ENCODE results near the gene TMEM178A.
"Not testable (repeated sequence)": the region's sequence is repeated elsewhere in the genome, so short reads cannot be mapped to it uniquely, and the experiment has no call there.

Gene TMEM178A

GRCh38 chr2:39708003-39708402 lies 42.3 kb downstream of the TMEM178A start:
- in situ Hi-C loops (cut with HindIII; ENCODE audit: low sequenced_read_pairs): no loop called here

- in situ Hi-C loops (cut with HindIII; ENCODE audit: low sequenced_read_pairs): no loop called here
These were observed 45.1 kb downstream of the TMEM178A start for GRCh38 chr2:39710807-39711206.

- in situ Hi-C loops (cut with HindIII; ENCODE audit: low sequenced_read_pairs): no loop called here
These were observed 47.2 kb downstream of the TMEM178A start for GRCh38 chr2:39712953-39713352.

- in situ Hi-C loops (cut with HindIII; ENCODE audit: low sequenced_read_pairs): no loop called here
These were observed 49.4 kb downstream of the TMEM178A start for GRCh38 chr2:39715095-39715494.

GRCh38 chr2:39715822-39716221 lies 50.1 kb downstream of the TMEM178A start:
- in situ Hi-C loops (cut with HindIII; ENCODE audit: low sequenced_read_pairs): no loop called here

- in situ Hi-C loops (cut with HindIII; ENCODE audit: low sequenced_read_pairs): no loop called here
These were observed 51.4 kb downstream of the TMEM178A start for GRCh38 chr2:39717067-39717466.

- in situ Hi-C loops (cut with HindIII; ENCODE audit: low sequenced_read_pairs): no loop called here
These were observed 52.8 kb downstream of the TMEM178A start for GRCh38 chr2:39718483-39718882.

GRCh38 chr2:39719317-39719716 lies 53.6 kb downstream of the TMEM178A start:
- in situ Hi-C loops (cut with HindIII; ENCODE audit: low sequenced_read_pairs): no loop called here

GRCh38 chr2:39720970-39721369 lies 55.3 kb downstream of the TMEM178A start:
- in situ Hi-C loops (cut with HindIII; ENCODE audit: low sequenced_read_pairs): no loop called here

GRCh38 chr2:39723497-39723896 lies 57.8 kb downstream of the TMEM178A start:
- in situ Hi-C loops (cut with HindIII; ENCODE audit: low sequenced_read_pairs): no loop called here

GRCh38 chr2:39723946-39724827 lies 58.5 kb downstream of the TMEM178A start:
- in situ Hi-C loops (cut with HindIII; ENCODE audit: low sequenced_read_pairs): no loop called here

GRCh38 chr2:39724828-39725144 lies 59.1 kb downstream of the TMEM178A start:
- in situ Hi-C loops (cut with HindIII; ENCODE audit: low sequenced_read_pairs): no loop called here

GRCh38 chr2:39725401-39725800 lies 59.7 kb downstream of the TMEM178A start:
- in situ Hi-C loops (cut with HindIII; ENCODE audit: low sequenced_read_pairs): no loop called here

GRCh38 chr2:39728085-39728484 lies 62.4 kb downstream of the TMEM178A start:
- in situ Hi-C loops (cut with HindIII; ENCODE audit: low sequenced_read_pairs): not testable (repeated sequence)

- in situ Hi-C loops (cut with HindIII; ENCODE audit: low sequenced_read_pairs): no loop called here
These were observed 63.2 kb downstream of the TMEM178A start for GRCh38 chr2:39728941-39729351.

GRCh38 chr2:39730276-39730675 lies 64.6 kb downstream of the TMEM178A start:
- in situ Hi-C loops (cut with HindIII; ENCODE audit: low sequenced_read_pairs): no loop called here

GRCh38 chr2:39730685-39731302 lies 65.1 kb downstream of the TMEM178A start:
- in situ Hi-C loops (cut with HindIII; ENCODE audit: low sequenced_read_pairs): no loop called here

- in situ Hi-C loops (cut with HindIII; ENCODE audit: low sequenced_read_pairs): no loop called here
These were observed 65.8 kb downstream of the TMEM178A start for GRCh38 chr2:39731546-39731945.

GRCh38 chr2:39732482-39732881 lies 66.8 kb downstream of the TMEM178A start:
- in situ Hi-C loops (cut with HindIII; ENCODE audit: low sequenced_read_pairs): no loop called here

- in situ Hi-C loops (cut with HindIII; ENCODE audit: low sequenced_read_pairs): no loop called here
These were observed 67.5 kb downstream of the TMEM178A start for GRCh38 chr2:39733070-39733674.

- in situ Hi-C loops (cut with HindIII; ENCODE audit: low sequenced_read_pairs): no loop called here
These were observed 68.7 kb downstream of the TMEM178A start for GRCh38 chr2:39734445-39734844.

GRCh38 chr2:39735648-39736047 lies 69.9 kb downstream of the TMEM178A start:
- in situ Hi-C loops (cut with HindIII; ENCODE audit: low sequenced_read_pairs): no loop called here

Measured in endothelial cell of hepatic sinusoid (primary cell).